Body of pancreas (tissue), 4 donors: ENCODE data around the gene GDF11. TPM values are rescaled to one million over a fixed set of nuclear protein-coding genes. Genes with fewer than 3 reads are reported as not detected.
"Not testable (repeated sequence)": the region's sequence is repeated elsewhere in the genome, so short reads cannot be mapped to it uniquely, and the experiment has no call there.

Experiments
- ATAC-seq: fragments of 150-250 bp; one replicate; pipeline ENCODE4 v1.9.1; 2016
- DNase-seq, 4 donors: peaks; one replicate each; pipeline ENCODE4 v3.0.0-alpha.2; 2019
- H3K27ac ChIP-seq, 4 donors: fragments of 200-600 bp; sonication (generic); 1 replicate in 3 of 4; 2 replicates in 1 of 4; pipeline versions ENCODE4 v1.5.1 to v1.6.1; 2016 to 2019; ENCODE audit warnings: mild to moderate bottlenecking in 1 of 4, mixed read lengths in 1 of 4, moderate library complexity in 1 of 4
- H3K27me3 ChIP-seq, 2 donors: fragments of 200-600 bp; sonication (generic); one replicate each; pipeline ENCODE4 v1.6.0; 2016; ENCODE audit warnings: mild to moderate bottlenecking in 1 of 2
- H3K36me3 ChIP-seq, 2 donors: fragments of 200-600 bp; sonication (generic); replicated peaks in 1 of 2; 2 replicates each; pipeline ENCODE4 v1.5.1; 2016; ENCODE audit warnings: low read depth in 2 of 2; ENCODE audit not compliant: insufficient read depth in 1 of 2
- H3K4me1 ChIP-seq: fragments of 200-600 bp; sonication (generic); one replicate; pipeline ENCODE4 v1.6.0; 2016
- H3K4me3 ChIP-seq, 2 donors: fragments of 200-600 bp; sonication (generic); 1 replicate in 1 of 2; 2 replicates in 1 of 2; pipeline ENCODE4 v1.5.1; 2016 to 2019
- H3K9me3 ChIP-seq, 3 donors: fragments of 200-600 bp; sonication (generic); 1 replicate in 2 of 3; 2 replicates in 1 of 3; pipeline ENCODE4 v1.5.1; 2016
- POLR2A ChIP-seq, 3 donors: fragments of 450-650 bp; IDR thresholded peaks; one replicate each; pipeline ENCODE4 v1.6.1; 2016; ENCODE audit warnings: antibody characterized with exemption in 3 of 3, mild to moderate bottlenecking in 2 of 3
- WGBS, 2 donors: methylation state at CpG; one replicate each; pipeline ENCODE4 v1.1.5; 2017; 5-methylcytosine and 5-hydroxymethylcytosine counted together
- intact Hi-C: fragments of 100-400 bp; cut with DNase I; formaldehyde crosslinking; loops from one replicate; pipeline ENCODE4 v1.15.1; 2023
- total RNA-seq, 2 donors: library from RNA; depleted of rRNA; stranded (reverse); fragments of >200 nt; gene quantifications; one replicate each; pipeline ENCODE4 v1.1.0, GENCODE V29; 2016
- TF ChIP-seq, protein P1 (sequence below), 7 experiments: fragments of 450-650 bp in 4 of 7; fragments of 200-600 bp in 3 of 7; sonication (generic) in 3 of 7; IDR thresholded peaks; one replicate each; pipeline ENCODE4 v1.5.1; 2016 to 2019; ENCODE audit warnings: antibody characterized with exemption in 7 of 7

GDF11 gene
- total RNA-seq, 2 donors from 2014 or later = 0.33 to 0.78 TPM

DNA sequence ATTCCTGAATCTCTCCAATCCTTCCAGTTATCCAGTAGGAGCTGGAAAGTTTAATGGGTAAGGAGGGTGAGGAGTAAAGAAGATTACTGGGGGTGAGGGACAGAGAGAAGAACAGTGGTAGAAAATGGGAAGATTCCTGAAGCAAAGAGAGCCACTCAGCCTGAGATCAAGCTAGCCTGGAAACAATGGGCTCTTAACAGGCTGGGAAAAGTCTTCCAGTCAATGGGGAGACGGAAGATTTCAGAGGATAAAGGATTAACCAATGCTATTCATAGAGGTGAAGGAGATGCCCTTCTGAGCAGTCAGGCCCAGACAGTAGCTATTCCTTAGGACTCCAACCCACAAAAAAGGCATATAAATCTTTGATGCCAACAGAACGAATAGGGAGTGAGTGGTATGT is 14.8 kb downstream of the GDF11 start:
- WGBS, 2 donors = 70 to 84% methylated on average over 2 of the region's 2 CpGs
- H3K9me3 ChIP-seq = no peaks in the 10 kb centered on the region
- no peaks in the 10 kb centered on the region for H3K27me3 ChIP-seq
- H3K27ac ChIP-seq = no peak overlapping the region
- TF ChIP-seq POLR2A (IDR thresholded peaks at IDR 0.05) = no peak
- TF ChIP-seq, protein P1, sequence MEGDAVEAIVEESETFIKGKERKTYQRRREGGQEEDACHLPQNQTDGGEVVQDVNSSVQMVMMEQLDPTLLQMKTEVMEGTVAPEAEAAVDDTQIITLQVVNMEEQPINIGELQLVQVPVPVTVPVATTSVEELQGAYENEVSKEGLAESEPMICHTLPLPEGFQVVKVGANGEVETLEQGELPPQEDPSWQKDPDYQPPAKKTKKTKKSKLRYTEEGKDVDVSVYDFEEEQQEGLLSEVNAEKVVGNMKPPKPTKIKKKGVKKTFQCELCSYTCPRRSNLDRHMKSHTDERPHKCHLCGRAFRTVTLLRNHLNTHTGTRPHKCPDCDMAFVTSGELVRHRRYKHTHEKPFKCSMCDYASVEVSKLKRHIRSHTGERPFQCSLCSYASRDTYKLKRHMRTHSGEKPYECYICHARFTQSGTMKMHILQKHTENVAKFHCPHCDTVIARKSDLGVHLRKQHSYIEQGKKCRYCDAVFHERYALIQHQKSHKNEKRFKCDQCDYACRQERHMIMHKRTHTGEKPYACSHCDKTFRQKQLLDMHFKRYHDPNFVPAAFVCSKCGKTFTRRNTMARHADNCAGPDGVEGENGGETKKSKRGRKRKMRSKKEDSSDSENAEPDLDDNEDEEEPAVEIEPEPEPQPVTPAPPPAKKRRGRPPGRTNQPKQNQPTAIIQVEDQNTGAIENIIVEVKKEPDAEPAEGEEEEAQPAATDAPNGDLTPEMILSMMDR (IDR thresholded peaks at IDR 0.05) = no peak
- DNase-seq = no peak
- ATAC-seq = no peak
- H3K36me3 ChIP-seq = peaks cover 0 to 28% of the 10 kb centered on the region in 2 donors
- no peaks in the 10 kb centered on the region for H3K4me1 ChIP-seq
- intact Hi-C loops = no loop called here
- no peak overlapping the region for H3K4me3 ChIP-seq

- H3K27me3 ChIP-seq, DNase-seq, H3K4me1 ChIP-seq, H3K27ac ChIP-seq, intact Hi-C loops, ATAC-seq, H3K4me3 ChIP-seq, H3K9me3 ChIP-seq: not testable (repeated sequence)
- WGBS, 2 donors = 93 to 100% methylated on average over 3 to 4 of the region's 4 CpGs
- peaks cover 0 to 28% of the 10 kb centered on the region in 2 donors for H3K36me3 ChIP-seq
Observed at GRCh38 chr12:55758575-55758974, 15.7 kb downstream of the GDF11 start.

DNA sequence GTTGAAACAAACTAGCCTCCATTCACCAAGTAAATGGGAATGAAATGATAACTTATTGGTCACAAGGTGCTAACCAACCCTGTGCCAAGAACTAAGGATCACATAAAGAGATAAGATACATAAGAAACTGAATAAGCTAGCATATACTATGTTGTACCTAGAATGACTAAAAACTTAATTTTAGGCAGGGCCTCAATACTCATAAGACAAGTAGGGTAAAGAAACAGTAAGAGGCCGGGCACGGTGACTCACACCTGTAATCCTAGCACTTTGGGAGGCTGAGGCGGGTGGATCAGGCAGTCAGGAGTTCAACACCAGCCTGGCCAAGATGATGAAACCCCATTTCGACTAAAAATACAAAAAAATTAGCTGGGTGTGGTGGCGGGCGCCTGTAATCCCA is 17.7 kb downstream of the GDF11 start:
- ATAC-seq (no peak), DNase-seq (no peak)
- H3K9me3 ChIP-seq = no peaks in the 10 kb centered on the region
- intact Hi-C loops = no loop called here
- H3K27ac ChIP-seq = no peak overlapping the region
- no peaks in the 10 kb centered on the region for H3K4me1 ChIP-seq
- TF ChIP-seq, protein P1 (IDR thresholded peaks at IDR 0.05) = no peak
- TF ChIP-seq POLR2A (IDR thresholded peaks at IDR 0.05) = no peak
- H3K27me3 ChIP-seq = no peaks in the 10 kb centered on the region
- peaks cover 0 to 27% of the 10 kb centered on the region in 2 donors for H3K36me3 ChIP-seq
- no peak overlapping the region for H3K4me3 ChIP-seq
- WGBS, 2 donors = 83 to 91% methylated on average over 6 of the region's 6 CpGs

GRCh38 chr12:55762646-55763045 is 19.7 kb downstream of the GDF11 start:
- ATAC-seq (no peak), DNase-seq (no peak)
- Histone ChIP-seq H3K27me3 (no peaks in the 10 kb centered on the region), H3K27ac (no peak overlapping the region), H3K4me1 (no peaks in the 10 kb centered on the region), H3K36me3 (peaks cover 0 to 17% of the 10 kb centered on the region in 2 donors), H3K4me3 (no peak overlapping the region), H3K9me3 (no peaks in the 10 kb centered on the region)
- intact Hi-C loops = no loop called here
- TF ChIP-seq POLR2A (IDR thresholded peaks at IDR 0.05) = no peak
- TF ChIP-seq, protein P1 (IDR thresholded peaks at IDR 0.05) = no peak

GRCh38 chr12:55765736-55766290 is 22.9 kb downstream of the GDF11 start:
- no peak for DNase-seq
- ATAC-seq = no peak
- WGBS, 2 donors = 78 to 84% methylated on average over 5 of the region's 5 CpGs
- TF ChIP-seq, protein P1 (IDR thresholded peaks at IDR 0.05) = no peak
- no peak for TF ChIP-seq POLR2A (IDR thresholded peaks at IDR 0.05)
- no peak overlapping the region for H3K4me3 ChIP-seq
- intact Hi-C loops = no loop called here
- no peaks in the 10 kb centered on the region for H3K4me1 ChIP-seq
- H3K9me3 ChIP-seq = no peaks in the 10 kb centered on the region
- no peaks in the 10 kb centered on the region for H3K36me3 ChIP-seq
- H3K27me3 ChIP-seq = no peaks in the 10 kb centered on the region
- H3K27ac ChIP-seq = no peak overlapping the region
